T-cell (primary cell): Measurements from ENCODE around the gene PPP2R5A. TPM values are rescaled to one million over a fixed set of nuclear protein-coding genes. Genes with fewer than 3 reads are reported as not detected.

Experiments
- ATAC-seq, 4 experiments: fragments of 200-7000 bp in 3 of 4; fragments of 150-1000 bp in 1 of 4; cut with Tn5 transposase; replicated peaks in 1 of 4; 1 replicate in 3 of 4; 2 replicates in 1 of 4; pipeline ENCODE4 v1.10.0; 2021; ENCODE audit warnings: moderate library complexity in 3 of 4, mild to moderate bottlenecking in 2 of 4, moderate number of reproducible peaks in 1 of 4
- CTCF ChIA-PET, 2 donors: fragments of 300-600 bp; sonication (Branson Sonifier 250); formaldehyde crosslinking; loops; one replicate each; lab custom pipeline; 2022; ENCODE audit warnings: antibody characterized with exemption in 2 of 2; lab: Charles Lee
- POLR2A ChIA-PET, 2 donors: fragments of 300-600 bp; sonication (Branson Sonifier 250); formaldehyde crosslinking; loops; one replicate each; lab custom pipeline; 2022; ENCODE audit warnings: antibody characterized with exemption in 2 of 2; lab: Charles Lee
- DNase-seq, 35 experiments: peaks; one replicate each; pipeline versions ENCODE4 v3.0.0 to v3.0.0-alpha.2; 2013 to 2023
- H3K27ac ChIP-seq: one replicate; pipeline ENCODE4 v1.5.1; 2013; ENCODE audit warnings: low read length
- H3K27me3 ChIP-seq, 2 experiments: replicated peaks in 1 of 2; 1 replicate in 1 of 2; 2 replicates in 1 of 2; pipeline versions ENCODE4 v1.6.1 to v1.7.0; 2013; ENCODE audit warnings: low read length in 1 of 2, mixed read lengths in 1 of 2; ENCODE audit not compliant: control insufficient read depth in 2 of 2, insufficient read depth in 2 of 2; ENCODE audit errors: extremely low read depth in 1 of 2
- H3K36me3 ChIP-seq, 2 donors: 1 replicate in 1 of 2; 2 replicates in 1 of 2; pipeline versions ENCODE4 v1.6.1 to v1.7.0; 2013; ENCODE audit warnings: low read length in 1 of 2; ENCODE audit not compliant: control insufficient read depth in 2 of 2, insufficient read depth in 1 of 2; ENCODE audit errors: extremely low read depth in 1 of 2
- H3K4me1 ChIP-seq, 2 experiments: 1 replicate in 1 of 2; 2 replicates in 1 of 2; pipeline versions ENCODE4 v1.6.1 to v1.7.0; 2013; ENCODE audit warnings: low read length in 2 of 2, mixed read lengths in 1 of 2; ENCODE audit not compliant: insufficient read depth in 2 of 2, control insufficient read depth in 1 of 2; ENCODE audit errors: extremely low read depth in 1 of 2
- H3K4me3 ChIP-seq, 2 donors: 1 replicate in 1 of 2; 2 replicates in 1 of 2; pipeline versions ENCODE4 v1.5.1 to v1.7.0; 2013; ENCODE audit warnings: mild to moderate bottlenecking in 2 of 2, low read length in 1 of 2, moderate library complexity in 1 of 2; ENCODE audit not compliant: control insufficient read depth in 1 of 2; ENCODE audit errors: extremely low read depth in 1 of 2
- H3K9me3 ChIP-seq: 2 replicates; pipeline ENCODE4 v1.7.0; 2013
- H3K27ac Mint-ChIP-seq, 2 donors: one replicate each; pipeline ENCODE4 v1.8.0; 2020 to 2021; ENCODE audit warnings: mild to moderate bottlenecking in 2 of 2, mixed read lengths in 2 of 2
- H3K27me3 Mint-ChIP-seq, 2 donors: one replicate each; pipeline ENCODE4 v1.8.0; 2021 to 2022; ENCODE audit warnings: mixed read lengths in 2 of 2
- H3K36me3 Mint-ChIP-seq: one replicate; pipeline ENCODE4 v1.8.0; 2021; ENCODE audit warnings: mixed read lengths
- H3K4me1 Mint-ChIP-seq, 3 donors: one replicate each; pipeline ENCODE4 v1.8.0; 2020 to 2022; ENCODE audit warnings: mixed read lengths in 3 of 3, mild to moderate bottlenecking in 1 of 3
- H3K4me3 Mint-ChIP-seq, 3 donors: one replicate each; pipeline ENCODE4 v1.8.0; 2020 to 2022; ENCODE audit warnings: mild to moderate bottlenecking in 3 of 3, mixed read lengths in 3 of 3, moderate library complexity in 3 of 3
- H3K9me3 Mint-ChIP-seq, 3 donors: one replicate each; pipeline ENCODE4 v1.8.0; 2020 to 2022; ENCODE audit warnings: mixed read lengths in 3 of 3
- WGBS: methylation state at CpG from one replicate; pipeline ENCODE4 v1.1.5; 2013; ENCODE audit warnings: missing lambda C conversion rate; ENCODE audit not compliant: insufficient coverage; 5-methylcytosine and 5-hydroxymethylcytosine counted together
- total RNA-seq, 35 experiments: library from RNA in 6 of 35; stranded (reverse) in 6 of 35; fragments of 120-200 nt in 1 of 35; gene quantifications; one replicate each; pipeline versions ENCODE4 v1.2.1 to v1.2.4 and lab custom pipeline; 2013 to 2026

Gene PPP2R5A
- total RNA-seq, 5 donors from 2014 or later (not counting 1 experiment from before 2014, with no cell fraction given), result 40.4 to 51.1 (median 46.7) TPM

DNA sequence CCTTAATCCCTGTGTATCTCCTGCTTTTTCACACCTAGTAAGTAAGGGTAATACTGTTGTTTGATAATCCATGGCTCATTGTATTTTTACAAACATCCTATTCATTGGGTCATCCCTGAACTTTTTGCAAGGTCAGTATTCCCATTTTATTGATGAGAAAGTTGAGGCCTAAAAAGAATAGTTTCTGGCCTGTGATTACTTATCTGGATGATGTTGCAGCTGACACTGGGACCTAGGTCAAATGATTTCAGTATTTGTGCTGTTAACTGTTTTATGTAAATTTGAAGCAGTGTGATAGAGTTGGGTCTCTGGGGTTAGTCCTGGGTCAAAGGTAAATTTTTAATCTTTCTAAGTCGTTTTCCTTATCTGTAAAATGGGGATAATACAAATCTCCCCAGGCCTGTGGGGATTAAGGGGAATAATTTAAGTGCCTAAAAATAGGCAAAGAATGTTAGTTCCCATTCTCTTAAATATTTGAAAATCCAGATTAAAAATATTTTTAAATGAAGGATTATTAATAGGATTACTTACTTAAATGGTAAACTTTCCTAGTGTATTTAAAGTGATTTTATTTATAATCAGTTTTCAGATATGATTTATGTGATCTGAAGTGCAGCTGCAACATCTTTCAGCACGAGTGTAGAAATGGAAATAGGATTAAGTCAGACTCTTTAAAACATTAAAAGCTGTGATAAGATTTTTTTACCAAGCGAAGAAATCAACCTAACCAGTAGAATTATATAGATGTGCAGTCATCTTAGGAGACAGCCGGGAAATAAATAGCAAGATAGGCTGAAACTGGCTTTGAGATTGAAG is 4.3 kb downstream of the PPP2R5A start:
- H3K36me3 Mint-ChIP-seq, result peaks cover 7% of the 10 kb centered on the region
- peak overlapping the region; percentile 36 to 39 for H3K27ac Mint-ChIP-seq
- peak overlapping the region; percentile 51 to 99 (median 63) for H3K4me3 Mint-ChIP-seq
- H3K27me3 Mint-ChIP-seq, result no peaks in the 10 kb centered on the region
- Histone ChIP-seq H3K36me3 (no peaks in the 10 kb centered on the region), H3K27ac (no peak overlapping the region), H3K4me1 (peaks cover 14 to 49% of the 10 kb centered on the region in 2 experiments), H3K9me3 (no peaks in the 10 kb centered on the region), H3K27me3 (peaks cover 0 to 2% of the 10 kb centered on the region in 2 experiments), H3K4me3 (no peak overlapping the region)
- H3K9me3 Mint-ChIP-seq, result no peaks in the 10 kb centered on the region
- POLR2A ChIA-PET, result no interaction called here
- ATAC-seq (no peak), DNase-seq (no peak)
- CTCF ChIA-PET, result interaction anchor here (1.1 to 6.7 kb wide), 2 partner anchors 219 kb away, joined by 5 to 68 read pairs; no protein-coding TSS in a partner anchor
- WGBS, result no CpG with 5 or more reads among the region's 4 CpGs
- peaks cover 70 to 81% (median 71%) of the 10 kb centered on the region in 3 donors for H3K4me1 Mint-ChIP-seq

DNA sequence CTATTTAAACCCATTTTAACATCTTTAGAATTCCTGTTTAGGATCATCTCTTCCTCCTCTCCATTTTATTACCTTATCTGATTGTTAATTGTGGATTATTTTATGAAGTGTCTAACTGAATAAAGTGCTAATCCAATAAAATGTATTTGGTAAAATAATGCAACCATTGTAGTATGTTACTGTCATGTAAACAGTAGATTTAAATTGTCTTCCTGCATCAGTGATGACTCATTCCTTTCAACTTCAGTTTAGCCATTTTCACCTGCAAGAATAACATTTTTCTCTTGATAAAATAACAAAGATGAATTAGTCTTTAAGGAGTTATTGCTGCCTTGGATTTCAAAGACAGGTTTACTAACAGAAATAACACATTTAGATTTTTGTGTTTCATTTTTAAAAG is 5.4 kb downstream of the PPP2R5A start:
- ATAC-seq (no peak), DNase-seq (peak in 1 of 35 experiments; percentile 18)
- Histone ChIP-seq H3K9me3 (no peaks in the 10 kb centered on the region), H3K4me3 (no peak overlapping the region), H3K36me3 (no peaks in the 10 kb centered on the region), H3K4me1 (peaks cover 11 to 55% of the 10 kb centered on the region in 2 experiments), H3K27ac (no peak overlapping the region), H3K27me3 (no peaks in the 10 kb centered on the region)
- ChIA-PET POLR2A (interaction anchor here in 1 of 2 donors (0.6 to 0.9 kb wide), 4 partner anchors 22 to 496 kb away, joined by 3 to 5 read pairs (median 3); no protein-coding TSS in a partner anchor), CTCF (interaction anchor here (0.9 to 6.7 kb wide), 12 partner anchors 11 to 610 kb away, joined by 3 to 68 read pairs (median 8); partner anchors contain the start of genes DTL (in 1 of the 2) and INTS7 (in 1 of the 2))
- peak overlapping the region; percentile 59 to 64 for H3K27ac Mint-ChIP-seq
- H3K4me3 Mint-ChIP-seq, result peak overlapping the region; percentile 56 to 99 (median 60)
- H3K4me1 Mint-ChIP-seq, result peaks cover 76 to 87% (median 76%) of the 10 kb centered on the region in 3 donors
- no peaks in the 10 kb centered on the region for H3K27me3 Mint-ChIP-seq
- no peaks in the 10 kb centered on the region for H3K9me3 Mint-ChIP-seq
- peaks cover 11% of the 10 kb centered on the region for H3K36me3 Mint-ChIP-seq

GRCh38 chr1:212291505-212292134 is 6.4 kb downstream of the PPP2R5A start:
- WGBS, result no CpG with 5 or more reads among the region's 6 CpGs
- H3K9me3 Mint-ChIP-seq, result no peaks in the 10 kb centered on the region
- Histone ChIP-seq H3K4me1 (peaks cover 11 to 59% of the 10 kb centered on the region in 2 experiments), H3K27me3 (no peaks in the 10 kb centered on the region), H3K9me3 (no peaks in the 10 kb centered on the region), H3K27ac (no peak overlapping the region), H3K36me3 (no peaks in the 10 kb centered on the region), H3K4me3 (no peak overlapping the region)
- peaks cover 16% of the 10 kb centered on the region for H3K36me3 Mint-ChIP-seq
- H3K27me3 Mint-ChIP-seq, result no peaks in the 10 kb centered on the region
- POLR2A ChIA-PET, result interaction anchor here in 1 of 2 donors (0.6 to 0.9 kb wide), 2 partner anchors 220 to 497 kb away, joined by 3 read pairs; no protein-coding TSS in a partner anchor
- H3K4me3 Mint-ChIP-seq, result peak overlapping the region; percentile 7 to 99 (median 34)
- peak; percentile 67 to 83 (median 76) for ATAC-seq
- peak in 3 of 35 experiments; percentile 20 to 76 (median 21) for DNase-seq
- CTCF ChIA-PET, result interaction anchor here (0.5 to 6.7 kb wide), 18 partner anchors 10 to 613 kb away, joined by 3 to 68 read pairs (median 6); partner anchors contain the start of genes DTL (in 1 of the 2) and INTS7 (in 1 of the 2)
- H3K27ac Mint-ChIP-seq, result no peak overlapping the region
- H3K4me1 Mint-ChIP-seq, result peaks cover 86 to 93% (median 86%) of the 10 kb centered on the region in 3 donors

GRCh38 chr1:212292250-212293105 is 7.3 kb downstream of the PPP2R5A start:
- no peak overlapping the region for H3K4me3 ChIP-seq
- Mint-ChIP-seq H3K27me3 (no peaks in the 10 kb centered on the region), H3K4me3 (peak overlapping the region; percentile 2 to 99 (median 39)), H3K36me3 (peaks cover 16% of the 10 kb centered on the region), H3K9me3 (no peaks in the 10 kb centered on the region), H3K27ac (no peak overlapping the region), H3K4me1 (peaks cover 86 to 88% (median 88%) of the 10 kb centered on the region in 3 donors)
- ChIA-PET CTCF (interaction anchor here (0.5 to 6.7 kb wide), 15 partner anchors 9 to 615 kb away, joined by 3 to 68 read pairs (median 4); partner anchors contain the start of gene DTL (in 1 of the 2)), POLR2A (interaction anchor here (0.5 to 0.6 kb wide), 2 partner anchors 24 to 56 kb away, joined by 3 read pairs; no protein-coding TSS in a partner anchor)
- H3K4me1 ChIP-seq, result peaks cover 11 to 57% of the 10 kb centered on the region in 2 experiments
- H3K27me3 ChIP-seq, result no peaks in the 10 kb centered on the region
- no peak overlapping the region for H3K27ac ChIP-seq
- no peaks in the 10 kb centered on the region for H3K9me3 ChIP-seq
- no peaks in the 10 kb centered on the region for H3K36me3 ChIP-seq
- WGBS, result 80% methylated on average over 2 of the region's 4 CpGs
- no peak for DNase-seq
- no peak for ATAC-seq

DNA sequence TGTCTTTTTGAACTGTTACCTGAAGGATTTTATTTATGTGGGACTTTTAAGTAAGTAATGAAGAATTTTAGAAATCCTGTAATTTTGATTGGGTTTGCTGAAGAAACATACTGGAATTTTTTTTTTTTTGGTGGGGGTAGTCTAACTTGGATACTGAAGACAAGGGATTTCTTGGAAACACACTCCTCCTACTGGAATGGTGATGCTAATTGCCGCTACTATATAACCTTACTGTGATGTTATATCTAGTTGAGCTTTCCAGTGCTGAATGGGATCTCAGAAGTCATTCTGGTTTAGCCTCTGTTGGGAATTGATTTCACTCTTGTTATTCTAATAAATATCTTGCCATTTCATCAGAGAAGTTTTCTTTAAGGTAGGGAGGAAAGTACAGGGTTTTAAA is 8.4 kb downstream of the PPP2R5A start:
- DNase-seq, result no peak
- no peaks in the 10 kb centered on the region for H3K27me3 Mint-ChIP-seq
- ChIA-PET POLR2A (interaction anchor here in 1 of 2 donors (1.7 kb wide), 1 partner anchor 18 kb away, joined by 5 read pairs; no protein-coding TSS in a partner anchor), CTCF (interaction anchor here (0.6 to 6.7 kb wide), 8 partner anchors 17 to 1040 kb away, joined by 3 to 68 read pairs (median 3); partner anchors contain the start of genes DTL (in 1 of the 2) and INTS7 (in 1 of the 2))
- H3K9me3 ChIP-seq, result no peaks in the 10 kb centered on the region
- H3K9me3 Mint-ChIP-seq, result no peaks in the 10 kb centered on the region
- no peaks in the 10 kb centered on the region for H3K36me3 ChIP-seq
- H3K4me3 Mint-ChIP-seq, result peak overlapping the region in 2 of 3 donors; percentile 13 to 99
- WGBS, result no CpG with 5 or more reads among the region's 1 CpG
- peak overlapping the region in 1 of 2 donors; percentile 47 for H3K27ac Mint-ChIP-seq
- no peaks in the 10 kb centered on the region for H3K27me3 ChIP-seq
- no peak overlapping the region for H3K4me3 ChIP-seq
- no peak for ATAC-seq
- H3K27ac ChIP-seq, result no peak overlapping the region
- peaks cover 79 to 81% (median 81%) of the 10 kb centered on the region in 3 donors for H3K4me1 Mint-ChIP-seq
- H3K4me1 ChIP-seq, result peaks cover 6 to 51% of the 10 kb centered on the region in 2 experiments
- peaks cover 16% of the 10 kb centered on the region for H3K36me3 Mint-ChIP-seq
